Adrenal gland (tissue), 12 donors: Measurements from ENCODE around the gene IFNAR1. TPM values are rescaled to one million over a fixed set of nuclear protein-coding genes. Genes with fewer than 3 reads are reported as not detected.

Source experiments
- DNase-seq, 7 donors: peaks; one replicate each; pipeline ENCODE4 v3.0.0-alpha.2; 2019 to 2020
- H3K27ac ChIP-seq, 5 donors: fragments of 200-600 bp; sonication (generic) in 4 of 5; 1 replicate in 3 of 5; 2 replicates in 2 of 5; pipeline versions ENCODE4 v1.5.1 to v1.8.0; 2016 to 2020; ENCODE audit warnings: mild to moderate bottlenecking in 1 of 5
- H3K27me3 ChIP-seq: fragments of 200-600 bp; 2 replicates; pipeline ENCODE4 v1.8.0; 2021
- H3K36me3 ChIP-seq, 2 donors: fragments of 200-600 bp; replicated peaks in 1 of 2; 1 replicate in 1 of 2; 2 replicates in 1 of 2; pipeline versions ENCODE4 v1.5.1 to v1.8.0; 2018 to 2022
- H3K4me1 ChIP-seq, 2 donors: fragments of 200-600 bp; replicated peaks in 1 of 2; 1 replicate in 1 of 2; 2 replicates in 1 of 2; pipeline versions ENCODE4 v1.5.1 to v1.8.0; 2018 to 2021
- H3K4me3 ChIP-seq, 4 donors: fragments of 200-600 bp; sonication (generic) in 3 of 4; one replicate each; pipeline ENCODE4 v1.5.1; 2016 to 2018
- H3K9me3 ChIP-seq, 3 donors: fragments of 200-600 bp; sonication (generic) in 1 of 3; replicated peaks in 1 of 3; 1 replicate in 2 of 3; 2 replicates in 1 of 3; pipeline versions ENCODE4 v1.5.1 to v1.8.0; 2016 to 2021
- CTCF ChIP-seq, 6 experiments: fragments of 450-650 bp in 4 of 6; fragments of 200-600 bp in 2 of 6; sonication (generic) in 1 of 6; IDR thresholded peaks; 1 replicate in 5 of 6; 2 replicates in 1 of 6; pipeline versions ENCODE4 v1.5.1 to v1.8.0; 2016 to 2021; ENCODE audit warnings: antibody characterized with exemption in 6 of 6, mild to moderate bottlenecking in 2 of 6, moderate library complexity in 1 of 6
- POLR2A ChIP-seq, 2 donors: fragments of 450-650 bp; IDR thresholded peaks; one replicate each; pipeline ENCODE4 v1.6.1; 2017; ENCODE audit warnings: antibody characterized with exemption in 2 of 2, mild to moderate bottlenecking in 2 of 2, moderate library complexity in 1 of 2
- WGBS, 4 donors: extraction: QIAGEN DNeasy Blood & Tissue Kit in 2 of 4; methylation state at CpG; one replicate each; pipeline versions ENCODE4 v1.1.5 to v1.1.7; 2013 to 2017; 5-methylcytosine and 5-hydroxymethylcytosine counted together
- intact Hi-C, 2 donors: fragments of 100-400 bp; cut with DNase I; formaldehyde crosslinking; loops; one replicate each; pipeline versions ENCODE4 v1.14.1 to v1.15.0; 2022 to 2023
- polyA plus RNA-seq, 3 donors: library from polyadenylated mRNA; stranded (reverse); fragments of 200-250 nt in 2 of 3; fragments of 350-450 nt in 1 of 3; fragmentation: Illumina TruSeq in 1 of 3; extraction: RNeasy Lipid Tissue Mini Kit (QIAGEN cat#74804) in 1 of 3; gene quantifications; one replicate each; pipeline ENCODE4 v1.2.3, GENCODE V29; 2013 to 2014
- total RNA-seq, 9 donors: library from RNA; depleted of rRNA in 4 of 9; stranded (reverse); fragments of >200 nt in 4 of 9; fragments of 120-200 nt in 1 of 9; fragmentation: NEBNext Ultra II Directional in 1 of 9; extraction: Animal tissue kit (Norgen Biotek cat#: 25700) in 1 of 9; gene quantifications; one replicate each; pipeline versions ENCODE4 v1.1.0 to v1.2.4, GENCODE V29; 2013 to 2023
- donor health status: healthy with polysubstance abuse.
- donor health status: Bipolar disorder and iron deficiency.
- donor health status: DM: yes; HTN: yes; CAD: no.
- donor health status: DM: no; HTN: no; CAD: no.
- donor health status: DM: no; HTN: no; CAD: no.
- donor health status: DM: yes; HTN: yes; CAD: no.

IFNAR1 gene
- total and polyA plus RNA-seq, 12 donors = 7.3 to 71.2 (median 32.8) TPM

- Histone ChIP-seq H3K36me3 (no peaks in the 10 kb centered on the region), H3K4me3 (peak overlapping the region; percentile 3 to 97 (median 76)), H3K27me3 (no peaks in the 10 kb centered on the region), H3K9me3 (no peaks in the 10 kb centered on the region), H3K27ac (peak overlapping the region; percentile 76 to 99 (median 90)), H3K4me1 (peaks cover 6 to 14% of the 10 kb centered on the region in 2 donors)
- WGBS, 4 donors = 4 to 7% (median 6%) methylated on average over 19 to 47 of the region's 47 CpGs
- intact Hi-C loops = no loop called here
- DNase-seq = peak; percentile 61 to 81 (median 74)
- peak in 1 of 2 donors; percentile 41 for TF ChIP-seq POLR2A (IDR thresholded peaks at IDR 0.05)
- peak in 2 of 6 experiments; percentile 3 to 14 for TF ChIP-seq CTCF (IDR thresholded peaks at IDR 0.05)
Observed at GRCh38 chr21:33403786-33404585, 79.2 kb downstream of the IFNAR1 start.

- no peak for DNase-seq
- intact Hi-C loops = no loop called here
- Histone ChIP-seq H3K27ac (peak overlapping the region in 1 of 5 donors; percentile 94), H3K9me3 (no peaks in the 10 kb centered on the region), H3K36me3 (peaks cover 0 to 1% of the 10 kb centered on the region in 2 donors), H3K4me1 (peaks cover 6 to 32% of the 10 kb centered on the region in 2 donors), H3K27me3 (no peaks in the 10 kb centered on the region), H3K4me3 (peak overlapping the region in 1 of 4 donors; percentile 97)
- TF ChIP-seq POLR2A (IDR thresholded peaks at IDR 0.05) (no peak), CTCF (IDR thresholded peaks at IDR 0.05) (no peak)
- WGBS, 4 donors = 64 to 75% (median 72%) methylated on average over 5 of the region's 5 CpGs
Observed at GRCh38 chr21:33406493-33406892, 81.7 kb downstream of the IFNAR1 start.

Other genes starting within 250 kb of the IFNAR1 start
- gene IFNAR2, start 95.0 kb upstream of the IFNAR1 start, total RNA-seq = 10 to 100 TPM in 6 of 9 donors, 1 to 10 TPM in 3; 3.3 to 29.7 (median 13.4) TPM
- gene IFNAR2, start 95.0 kb upstream of the IFNAR1 start, polyA plus RNA-seq = 10 to 100 TPM; 11.4 to 16.3 (median 16.1) TPM
- 10 to 100 TPM; 21.5 to 55.0 (median 30.1) TPM for gene IL10RB, start 58.6 kb upstream of the IFNAR1 start, total RNA-seq
- 10 to 100 TPM; 14.7 to 20.8 (median 14.9) TPM for gene IL10RB, start 58.6 kb upstream of the IFNAR1 start, polyA plus RNA-seq
- 10 to 100 TPM; 44.5 to 75.8 (median 60.8) TPM for gene IFNGR2, start 78.4 kb downstream of the IFNAR1 start, total RNA-seq
- 10 to 100 TPM; 50.3 to 87.4 (median 57.4) TPM for gene IFNGR2, start 78.4 kb downstream of the IFNAR1 start, polyA plus RNA-seq
- gene TMEM50B, start 155.0 kb downstream of the IFNAR1 start, total RNA-seq = 10 to 100 TPM; 27.7 to 85.5 (median 41.4) TPM
- 100 to 1,000 TPM in 1 of 3 donors, 10 to 100 TPM in 2; 45.3 to 122 (median 53.3) TPM for gene TMEM50B, start 155.0 kb downstream of the IFNAR1 start, polyA plus RNA-seq
- gene DNAJC28, start 166.7 kb downstream of the IFNAR1 start, total RNA-seq = 1 to 10 TPM; 2.4 to 9.1 (median 4.1) TPM
- 1 to 10 TPM; 2.4 to 6.8 (median 3.3) TPM for gene DNAJC28, start 166.7 kb downstream of the IFNAR1 start, polyA plus RNA-seq
- 10 to 100 TPM; 41.6 to 71.4 (median 61.9) TPM for gene GART, start 217.1 kb downstream of the IFNAR1 start, total RNA-seq
- 10 to 100 TPM; 15.1 to 80.8 (median 17.5) TPM for gene GART, start 217.1 kb downstream of the IFNAR1 start, polyA plus RNA-seq
- gene SON, start 218.1 kb downstream of the IFNAR1 start, total RNA-seq = 100 to 1,000 TPM; 128 to 263 (median 204) TPM
- gene SON, start 218.1 kb downstream of the IFNAR1 start, polyA plus RNA-seq = 100 to 1,000 TPM; 246 to 386 (median 284) TPM